Smooth muscle cell (in vitro differentiated cells): Measurements from ENCODE around the gene TMEM209. TPM values are rescaled to one million over a fixed set of nuclear protein-coding genes. Genes with fewer than 3 reads are reported as not detected.

ENCODE experiments used
- DNase-seq: peaks from one replicate; lab custom pipeline; 2025; ENCODE audit not compliant: unreplicated experiment; lab: John Stamatoyannopoulos, UW
- H2AFZ ChIP-seq: fragments of 200-600 bp; sonication (generic); 2 replicates; pipeline ENCODE4 v1.6.0; 2016; ENCODE audit warnings: antibody characterized with exemption, low read depth, mild to moderate bottlenecking
- H3F3A ChIP-seq: fragments of 200-600 bp; sonication (generic); 2 replicates; pipeline ENCODE4 v1.6.0; 2017; ENCODE audit warnings: antibody characterized with exemption, low read depth
- H3K27ac ChIP-seq: fragments of 200-600 bp; sonication (generic); 2 replicates; pipeline ENCODE4 v1.5.1; 2016; ENCODE audit warnings: low read depth, mild to moderate bottlenecking
- H3K27me3 ChIP-seq: fragments of 200-600 bp; sonication (generic); 2 replicates; pipeline ENCODE4 v1.6.1; 2016; ENCODE audit warnings: low read depth, mild to moderate bottlenecking
- H3K36me3 ChIP-seq: fragments of 200-600 bp; sonication (generic); 2 replicates; pipeline ENCODE4 v1.5.1; 2016; ENCODE audit warnings: low read depth
- H3K4me1 ChIP-seq: fragments of 200-600 bp; sonication (generic); 2 replicates; pipeline ENCODE4 v1.5.1; 2016; ENCODE audit warnings: low read depth
- H3K4me2 ChIP-seq: fragments of 200-600 bp; sonication (generic); 2 replicates; pipeline ENCODE4 v1.6.0; 2016; ENCODE audit warnings: mild to moderate bottlenecking
- H3K4me3 ChIP-seq: fragments of 200-600 bp; sonication (generic); 2 replicates; pipeline ENCODE4 v1.5.1; 2016; ENCODE audit warnings: mild to moderate bottlenecking
- H3K79me2 ChIP-seq: fragments of 200-600 bp; sonication (generic); 2 replicates; pipeline ENCODE4 v1.6.0; 2016; ENCODE audit warnings: low read depth, mild to moderate bottlenecking
- H3K9ac ChIP-seq: fragments of 200-600 bp; sonication (generic); 2 replicates; pipeline ENCODE4 v1.6.0; 2016; ENCODE audit warnings: low read depth
- H3K9me3 ChIP-seq: fragments of 200-600 bp; sonication (generic); replicated peaks from 2 replicates; pipeline ENCODE4 v1.5.1; 2016; ENCODE audit warnings: low read depth
- H4K20me1 ChIP-seq: fragments of 200-600 bp; sonication (generic); 2 replicates; pipeline ENCODE4 v1.6.0; 2016; ENCODE audit warnings: low read depth
- CTCF ChIP-seq: fragments of 200-600 bp; sonication (generic); IDR thresholded peaks from 2 replicates; pipeline ENCODE4 v1.5.1; 2017; ENCODE audit warnings: borderline replicate concordance, mild to moderate bottlenecking, antibody characterized with exemption; ENCODE audit not compliant: insufficient read depth, poor library complexity, severe bottlenecking
- WGBS: methylation state at CpG from one replicate; pipeline ENCODE4 v1.1.7; 2016; ENCODE audit warnings: low lambda C conversion rate; 5-methylcytosine and 5-hydroxymethylcytosine counted together
- polyA plus RNA-seq: library from polyadenylated mRNA; unstranded; fragments of >200 nt; fragmentation: Nextera tagmentation; extraction: Ambion mirVana; gene quantifications from 2 replicates; pipeline ENCODE4 v1.2.1, GENCODE V29; 2016
- total RNA-seq: library from RNA; depleted of rRNA; stranded (reverse); fragments of >200 nt; gene quantifications from 2 replicates; pipeline ENCODE4 v1.2.3, GENCODE V29; 2014

TMEM209 gene
- total and polyA plus RNA-seq, 2 experiments from 2014 or later, result 15.1 to 20.3 TPM

- peaks cover 1% of the 10 kb centered on the region for H3K36me3 ChIP-seq
- H3K27ac ChIP-seq, result no peak overlapping the region
- 84% methylated on average over 1 of the region's 1 CpG for WGBS
- peak overlapping the region; percentile 51 for H3K4me2 ChIP-seq
- H3K4me1 ChIP-seq, result peaks cover 36% of the 10 kb centered on the region
- no peak for DNase-seq
- H3K4me3 ChIP-seq, result no peak overlapping the region
- H3K27me3 ChIP-seq, result no peaks in the 10 kb centered on the region
- no peaks in the 10 kb centered on the region for H3K79me2 ChIP-seq
- no peaks in the 10 kb centered on the region for H3K9me3 ChIP-seq
- H3F3A ChIP-seq, result no peaks in the 10 kb centered on the region
- H2AFZ ChIP-seq, result no peak overlapping the region
- no peak for TF ChIP-seq CTCF
- H3K9ac ChIP-seq, result no peak overlapping the region
- H4K20me1 ChIP-seq, result no peaks in the 10 kb centered on the region
Observed at GRCh38 chr7:130136579-130137167, 68.5 kb downstream of the TMEM209 start.

DNA sequence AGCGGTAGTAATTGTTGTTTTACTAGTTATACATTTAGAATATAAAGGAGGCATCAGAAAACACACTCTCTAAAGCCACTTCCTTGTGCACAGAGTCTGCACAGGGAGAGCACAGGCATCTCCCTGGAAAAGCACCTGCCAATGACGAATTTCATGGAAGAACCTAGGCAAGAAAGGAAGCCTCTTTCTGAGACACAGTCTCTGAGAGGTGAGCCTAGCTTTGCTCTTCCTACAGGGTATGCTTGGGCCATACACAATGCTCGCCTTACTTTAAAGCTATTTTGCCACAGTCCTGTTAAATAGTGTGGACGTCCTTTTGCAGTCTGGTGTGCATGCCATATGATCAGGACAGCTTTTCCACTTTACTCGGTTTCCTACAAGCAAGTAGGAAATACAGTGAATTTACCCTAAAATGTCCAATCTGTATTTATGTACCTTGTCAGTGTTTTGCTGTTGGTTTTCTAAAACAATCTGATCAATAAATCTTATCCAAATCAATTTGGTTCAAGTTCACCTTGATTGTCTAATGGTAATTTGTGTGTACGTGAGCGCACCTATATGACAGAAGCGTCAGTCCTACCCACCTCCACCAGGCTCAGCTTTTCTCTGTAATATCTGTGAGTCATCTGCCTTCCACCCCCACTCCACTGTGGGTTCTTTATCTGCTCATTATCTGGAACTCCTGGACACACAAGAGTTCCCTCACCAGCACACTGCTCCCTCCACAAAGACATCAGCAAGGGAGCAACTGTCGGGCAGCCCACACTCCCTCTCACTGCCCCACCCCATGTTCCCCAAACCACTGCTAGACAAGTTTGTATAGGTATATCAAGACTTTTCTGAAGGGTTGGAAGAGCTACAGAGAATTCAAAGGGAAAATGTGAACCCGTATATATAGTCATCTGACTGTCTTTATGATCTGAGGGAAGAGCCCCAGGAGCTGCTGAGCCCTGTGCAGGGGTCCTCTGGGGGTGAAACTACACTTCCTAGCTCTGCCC, 69.7 kb downstream of the TMEM209 start:
- peak overlapping the region; percentile 51 for H3K4me2 ChIP-seq

DNA sequence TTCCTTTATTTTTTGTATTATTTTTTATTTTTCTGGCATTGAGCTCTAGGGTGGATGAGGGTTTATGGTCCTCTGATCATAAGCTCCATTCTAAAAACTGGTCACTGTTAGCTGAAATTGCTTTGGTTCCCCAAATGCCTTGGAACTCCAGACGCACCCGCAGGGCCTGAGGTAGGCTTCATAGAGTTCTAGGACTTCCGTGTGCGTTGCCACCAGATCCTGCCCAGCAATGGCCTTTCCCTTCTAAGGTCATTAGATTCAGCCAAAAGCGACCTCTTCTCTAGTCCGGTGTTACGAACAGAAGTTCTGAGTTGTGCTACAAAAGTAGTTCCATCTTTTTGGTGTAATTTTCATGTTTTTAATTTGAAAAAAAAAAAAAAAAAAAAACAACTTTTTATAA, 70.5 kb downstream of the TMEM209 start:
- H3K9me3 ChIP-seq, result no peaks in the 10 kb centered on the region
- H3K4me1 ChIP-seq, result peaks cover 26% of the 10 kb centered on the region
- H3K27me3 ChIP-seq, result no peaks in the 10 kb centered on the region
- no peak overlapping the region for H3K27ac ChIP-seq
- no peak for TF ChIP-seq CTCF
- no peak for DNase-seq
- no peak overlapping the region for H3K9ac ChIP-seq
- no peaks in the 10 kb centered on the region for H3K79me2 ChIP-seq
- no peaks in the 10 kb centered on the region for H4K20me1 ChIP-seq
- H3K4me2 ChIP-seq, result no peak overlapping the region
- H3K4me3 ChIP-seq, result no peak overlapping the region
- H3K36me3 ChIP-seq, result peaks cover 3% of the 10 kb centered on the region
- 99% methylated on average over 7 of the region's 7 CpGs for WGBS
- H2AFZ ChIP-seq, result no peak overlapping the region
- no peaks in the 10 kb centered on the region for H3F3A ChIP-seq

More for the DNA sequence above, 69.7 kb downstream of the TMEM209 start:
- Histone ChIP-seq H3K27me3 (no peaks in the 10 kb centered on the region), H3K4me1 (peaks cover 26% of the 10 kb centered on the region), H2AFZ (no peak overlapping the region), H3K9me3 (no peaks in the 10 kb centered on the region), H4K20me1 (no peaks in the 10 kb centered on the region), H3K27ac (peak overlapping the region; percentile 26), H3K36me3 (peaks cover 3% of the 10 kb centered on the region), H3K79me2 (no peaks in the 10 kb centered on the region), H3F3A (no peaks in the 10 kb centered on the region), H3K9ac (no peak overlapping the region), H3K4me3 (no peak overlapping the region)
- WGBS, result 70% methylated on average over 10 of the region's 10 CpGs
- DNase-seq, result no peak
- no peak for TF ChIP-seq CTCF
